Measurements from ENCODE around the gene SLC22A8.
A peak's percentile ranks its signal among the peaks of the same experiment; 100 is the strongest.
"Not testable (repeated sequence)": the region's sequence is repeated elsewhere in the genome, so short reads cannot be mapped to it uniquely, and the experiment has no call there.

SLC22A8 gene

DNA sequence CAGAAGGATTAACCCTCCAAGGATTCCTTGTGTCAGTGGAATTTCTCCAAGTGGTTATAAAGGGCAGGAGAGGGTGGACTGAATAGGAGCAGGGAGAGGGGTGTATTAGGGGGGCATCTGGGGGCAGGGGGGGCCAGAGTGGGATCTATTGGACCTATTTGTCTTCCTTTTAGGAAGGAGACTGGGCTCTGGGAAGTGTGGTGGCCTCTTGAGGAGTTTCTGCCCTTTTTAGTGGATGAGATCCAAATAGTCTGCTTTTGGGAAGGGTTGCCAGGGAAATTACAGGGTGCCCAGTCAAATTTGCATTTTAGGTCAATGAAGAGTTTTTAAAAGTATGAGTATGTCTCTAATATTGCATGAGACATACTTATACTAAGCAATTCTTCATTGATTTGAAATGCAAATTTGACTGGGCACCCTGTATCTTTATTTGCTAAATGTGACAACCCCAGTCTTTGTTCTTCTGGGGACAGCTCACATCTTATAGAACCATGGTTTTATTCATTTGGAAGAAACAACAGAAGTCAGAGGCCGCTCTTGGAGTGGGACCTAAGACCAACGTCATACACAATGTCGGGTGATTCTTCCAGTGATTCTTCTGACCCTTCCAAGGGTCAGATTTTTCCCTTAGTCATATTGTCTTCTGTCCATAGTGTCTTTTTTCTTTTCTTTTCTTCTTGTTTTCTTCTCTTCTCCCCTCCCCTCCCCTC lies 30.4 kb downstream of the SLC22A8 start:
- DNase-seq = no peak

DNA sequence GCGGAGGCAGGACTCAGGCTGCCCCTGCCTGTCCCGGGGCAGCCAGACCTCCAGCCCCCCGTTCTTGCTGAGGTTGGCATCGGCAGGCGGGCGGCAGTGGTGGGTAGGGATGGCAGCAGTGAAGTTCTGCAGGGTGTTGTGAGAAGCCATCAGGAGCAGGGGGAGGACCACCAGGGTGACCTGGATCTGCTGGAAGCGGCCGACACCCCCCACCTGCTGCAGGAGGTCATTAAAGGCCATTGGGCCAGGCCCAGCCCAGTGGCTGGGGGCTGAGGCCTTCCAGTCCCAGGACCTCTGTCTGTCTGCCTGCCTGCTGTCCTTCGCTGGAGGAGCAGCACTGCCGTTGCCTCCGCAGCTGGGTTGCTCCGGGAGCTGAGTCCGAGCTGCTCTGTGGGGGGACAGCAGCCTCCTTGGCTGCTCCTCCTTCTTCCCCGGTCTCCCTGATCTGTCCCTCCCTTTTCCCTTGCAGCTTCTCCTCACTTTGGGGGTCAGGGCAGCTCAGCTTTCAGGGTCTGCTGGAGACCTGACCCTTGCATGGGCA lies 31.1 kb downstream of the SLC22A8 start, which contains the start of gene SLC22A6:
SLC22A6 (minus strand) TSS at position 517 of the 541 bp plus-strand sequence; CDS start at position 240, 277 bp downstream.
- DNase-seq = no peak

DNA sequence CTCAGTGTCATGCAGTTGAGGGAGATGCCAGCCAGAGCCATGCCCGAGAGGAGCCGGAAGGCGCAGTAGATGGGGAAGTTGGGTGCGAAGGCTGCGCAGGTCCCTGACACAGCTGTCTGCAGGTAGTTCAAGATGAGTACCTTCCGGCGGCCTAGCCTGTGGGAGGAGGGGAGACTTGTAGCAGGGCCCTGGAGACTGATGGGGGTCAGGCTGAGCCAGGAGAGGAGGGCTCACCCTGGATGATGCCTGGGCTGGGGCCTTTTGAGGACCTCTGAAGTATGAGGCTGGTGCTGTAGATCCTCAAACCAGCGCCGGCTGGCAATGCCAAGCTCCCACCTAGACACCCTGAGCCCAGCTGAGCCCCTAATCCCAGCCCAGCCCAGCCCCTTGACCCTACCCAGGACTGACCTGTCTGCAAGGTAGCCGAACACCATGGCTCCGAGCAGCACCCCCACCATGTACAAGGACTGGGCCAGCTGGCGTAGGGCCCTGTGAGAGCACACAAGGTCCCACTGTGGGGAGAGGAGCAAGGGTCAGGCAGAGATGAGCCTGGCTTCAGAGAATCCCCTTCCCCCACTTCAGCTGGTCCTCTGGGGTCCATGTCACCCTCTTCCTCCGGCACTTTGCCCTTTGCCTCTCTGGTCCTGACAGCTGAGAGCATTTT lies 32.0 kb downstream of the SLC22A8 start:
- DNase-seq = no peak

DNA sequence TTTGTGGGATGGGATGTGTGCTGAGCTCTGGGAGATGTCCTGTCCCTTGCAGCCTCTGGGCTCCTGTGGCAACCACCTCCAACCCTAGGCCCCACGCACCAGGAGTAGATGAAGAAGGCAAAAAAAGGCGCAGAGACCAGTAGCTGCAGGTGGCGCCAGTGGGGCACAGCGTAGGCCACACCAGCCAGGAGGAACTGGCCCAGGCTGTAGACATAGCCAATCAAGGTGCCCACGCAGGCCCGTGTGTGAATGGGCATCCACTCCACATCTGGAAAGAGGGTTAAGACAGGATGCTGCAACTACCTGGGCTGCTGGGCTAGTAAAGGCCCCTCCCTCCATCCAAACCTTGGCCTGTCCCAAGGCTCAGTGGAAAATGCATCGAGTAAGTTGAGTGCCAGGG lies 33.9 kb downstream of the SLC22A8 start:
- DNase-seq = no peak

DNA sequence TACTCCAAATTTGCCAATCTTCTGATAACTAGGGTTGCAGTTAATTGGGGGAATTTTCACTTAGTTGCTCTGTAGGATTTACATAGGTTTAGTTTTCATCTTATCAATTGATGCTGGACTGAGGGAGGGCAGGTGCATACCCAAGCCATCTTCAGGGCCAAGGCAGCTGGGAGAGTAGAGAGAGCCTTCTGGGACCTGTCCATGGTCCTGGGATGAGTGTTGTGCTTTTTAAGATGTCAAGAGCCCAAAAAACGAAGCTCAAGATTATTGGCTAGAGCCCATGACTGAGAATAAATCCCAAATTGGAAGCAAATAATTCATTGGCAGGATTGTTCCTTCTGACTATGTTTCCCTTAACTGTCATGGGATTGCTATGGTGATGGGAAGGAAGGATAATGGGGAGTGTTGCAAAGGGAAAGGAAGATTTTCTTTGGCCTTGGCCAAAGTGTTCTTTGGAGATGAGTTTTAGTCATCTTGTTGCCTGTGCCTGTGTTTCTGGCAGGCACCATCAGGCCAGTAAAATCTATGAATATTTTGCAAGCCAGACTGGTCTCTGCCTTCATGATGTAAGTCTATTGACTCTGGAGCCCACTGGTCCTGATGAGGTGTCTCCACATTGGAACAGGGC lies 35.4 kb downstream of the SLC22A8 start:
- no peak for DNase-seq

DNA sequence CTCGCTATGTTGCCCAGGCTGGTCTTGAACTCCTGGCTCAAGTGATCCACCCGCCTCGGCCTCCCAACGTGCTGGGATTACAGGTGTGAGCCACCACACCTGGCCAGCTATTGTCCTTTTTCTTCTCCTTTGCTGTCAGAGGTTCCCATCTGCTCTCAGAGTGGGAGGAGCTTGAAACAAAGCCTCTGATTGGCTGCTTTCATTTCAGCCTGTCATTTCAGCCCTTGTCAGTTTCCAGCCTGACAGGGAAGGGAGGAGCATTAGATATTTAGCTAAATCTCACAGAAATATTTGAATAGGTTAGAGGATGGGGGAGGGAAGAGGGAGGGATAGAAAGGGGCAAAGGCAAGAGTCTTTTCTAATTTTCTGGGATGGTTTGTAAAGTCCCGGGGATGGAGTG lies 39.5 kb downstream of the SLC22A8 start:
- peak; percentile 9 for DNase-seq

DNA sequence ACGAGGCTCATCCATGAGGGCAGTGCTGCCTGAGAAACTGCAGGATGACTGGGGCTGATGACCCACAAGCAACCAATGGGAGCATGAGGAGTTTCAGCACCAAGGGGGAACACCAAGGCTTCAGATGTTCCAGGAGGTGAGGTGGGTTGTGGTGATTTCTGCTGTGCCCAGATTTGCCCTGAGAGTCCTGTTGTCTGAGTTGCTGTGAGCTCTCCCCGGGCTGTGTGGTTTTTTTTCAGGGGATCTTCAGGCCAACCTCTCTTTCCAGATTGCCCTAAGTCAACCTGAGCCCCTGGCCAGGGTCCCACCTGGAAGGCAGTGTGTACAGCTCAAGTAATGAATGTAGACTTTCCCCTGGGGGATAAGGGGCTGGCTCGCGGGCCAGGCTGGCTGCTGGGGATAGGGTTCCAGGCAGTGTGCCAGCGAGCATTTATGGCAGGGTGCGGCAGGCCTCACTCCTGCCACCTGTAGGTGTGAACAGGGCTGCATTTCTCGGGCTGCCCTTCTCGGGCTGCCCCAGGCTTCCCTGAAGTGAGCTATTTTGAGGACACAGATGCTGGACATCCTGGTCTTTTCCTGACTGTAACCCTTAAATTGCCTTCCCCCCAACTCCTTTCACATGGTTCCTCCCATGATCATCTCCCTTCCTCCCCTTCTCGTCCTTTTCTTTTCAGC lies 40.7 kb downstream of the SLC22A8 start:
- DNase-seq = peak; percentile 89

DNA sequence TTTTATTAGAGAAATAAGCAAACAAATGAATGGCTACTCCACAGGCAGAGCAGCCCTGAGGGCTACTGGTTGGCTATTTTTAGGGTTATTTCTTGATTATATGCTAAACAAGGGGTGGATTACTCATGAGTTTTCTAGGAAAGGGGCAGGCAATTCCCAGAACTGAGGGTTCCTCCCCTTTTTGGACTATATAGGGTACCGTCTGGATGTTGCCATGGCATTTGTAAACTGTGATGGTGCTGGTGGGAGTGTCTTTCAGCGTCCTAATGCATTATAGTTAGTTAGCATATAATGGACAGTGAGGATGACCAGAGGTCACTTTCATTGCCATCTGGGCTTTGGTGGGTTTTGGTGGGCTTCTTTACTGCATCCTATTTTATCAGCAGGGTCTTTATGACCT lies 50.1 kb downstream of the SLC22A8 start:
- no peak for DNase-seq

DNA sequence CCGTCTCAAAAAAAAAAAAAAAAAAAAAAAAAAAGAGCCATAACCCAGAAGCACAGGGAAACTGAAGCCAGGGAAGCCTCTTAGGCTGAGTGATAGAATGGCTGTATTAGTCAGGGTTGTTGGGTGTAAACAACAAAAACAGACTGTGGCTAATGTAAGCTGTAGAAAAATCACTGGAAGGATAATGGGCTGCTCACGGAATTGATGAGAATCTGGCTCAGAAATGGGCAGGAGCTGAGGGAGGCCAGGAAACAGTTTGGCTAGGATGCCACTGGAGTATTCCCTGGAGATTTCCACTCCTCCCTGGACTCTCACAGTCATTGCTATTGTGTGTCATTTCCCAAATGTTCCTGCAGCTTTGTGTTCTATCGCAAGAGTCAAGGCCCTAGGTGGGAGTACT lies 53.2 kb downstream of the SLC22A8 start:
- no peak for DNase-seq

DNA sequence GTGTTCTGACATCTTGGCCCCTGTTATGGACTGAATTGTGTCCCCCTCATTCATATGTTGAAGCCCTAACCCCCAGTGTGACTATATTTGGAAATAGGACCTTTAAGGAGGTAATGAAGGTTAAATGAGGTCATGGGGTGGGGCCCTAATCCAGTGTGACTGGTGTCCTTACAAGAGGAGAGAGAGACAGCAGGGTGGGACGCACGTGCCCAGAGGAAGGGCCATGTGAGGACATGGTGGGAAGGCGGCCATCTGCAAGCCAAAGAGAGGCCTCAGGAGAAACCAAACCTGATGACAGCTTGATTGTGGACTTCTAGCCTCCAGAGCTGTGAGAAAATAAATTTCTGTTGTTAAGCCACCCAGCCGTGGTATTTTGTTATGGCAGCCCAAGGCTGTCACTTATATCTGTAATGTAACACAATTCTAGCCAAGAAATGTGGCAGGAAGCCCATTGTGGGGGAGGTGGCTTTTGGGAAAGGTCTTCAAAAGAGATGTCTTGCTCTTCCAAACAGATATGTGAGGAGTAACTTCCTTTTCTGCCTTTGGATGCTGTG lies 54.5 kb downstream of the SLC22A8 start:
- no peak for DNase-seq

DNA sequence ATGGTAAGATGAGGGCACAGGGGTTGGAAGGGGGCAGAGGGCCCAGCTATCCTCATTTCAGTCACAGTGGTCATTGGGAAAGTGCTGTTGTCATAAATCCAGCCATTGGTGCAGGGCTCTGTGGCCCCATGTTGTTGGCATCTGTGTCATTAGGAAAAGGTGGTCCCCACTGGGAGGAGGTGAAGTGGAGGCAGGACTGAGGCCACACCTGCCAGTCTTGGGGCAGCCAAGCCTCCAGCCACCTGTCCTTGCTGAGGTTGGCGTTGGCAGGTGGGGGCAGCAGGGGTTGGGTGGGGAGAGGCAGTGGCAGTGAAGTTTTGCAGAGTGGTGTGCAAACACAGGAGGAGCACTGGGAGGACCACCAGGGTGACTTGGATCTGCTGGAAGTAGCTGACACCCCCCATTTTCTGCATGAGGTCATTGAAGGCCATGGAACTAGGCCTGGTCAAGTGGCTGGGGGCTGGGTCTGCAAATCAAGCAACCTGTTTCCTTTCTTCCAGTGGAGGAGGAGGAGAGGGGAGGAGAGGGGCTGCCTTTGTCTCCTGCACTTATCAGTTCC lies 56.1 kb downstream of the SLC22A8 start:
- no peak for DNase-seq

DNA sequence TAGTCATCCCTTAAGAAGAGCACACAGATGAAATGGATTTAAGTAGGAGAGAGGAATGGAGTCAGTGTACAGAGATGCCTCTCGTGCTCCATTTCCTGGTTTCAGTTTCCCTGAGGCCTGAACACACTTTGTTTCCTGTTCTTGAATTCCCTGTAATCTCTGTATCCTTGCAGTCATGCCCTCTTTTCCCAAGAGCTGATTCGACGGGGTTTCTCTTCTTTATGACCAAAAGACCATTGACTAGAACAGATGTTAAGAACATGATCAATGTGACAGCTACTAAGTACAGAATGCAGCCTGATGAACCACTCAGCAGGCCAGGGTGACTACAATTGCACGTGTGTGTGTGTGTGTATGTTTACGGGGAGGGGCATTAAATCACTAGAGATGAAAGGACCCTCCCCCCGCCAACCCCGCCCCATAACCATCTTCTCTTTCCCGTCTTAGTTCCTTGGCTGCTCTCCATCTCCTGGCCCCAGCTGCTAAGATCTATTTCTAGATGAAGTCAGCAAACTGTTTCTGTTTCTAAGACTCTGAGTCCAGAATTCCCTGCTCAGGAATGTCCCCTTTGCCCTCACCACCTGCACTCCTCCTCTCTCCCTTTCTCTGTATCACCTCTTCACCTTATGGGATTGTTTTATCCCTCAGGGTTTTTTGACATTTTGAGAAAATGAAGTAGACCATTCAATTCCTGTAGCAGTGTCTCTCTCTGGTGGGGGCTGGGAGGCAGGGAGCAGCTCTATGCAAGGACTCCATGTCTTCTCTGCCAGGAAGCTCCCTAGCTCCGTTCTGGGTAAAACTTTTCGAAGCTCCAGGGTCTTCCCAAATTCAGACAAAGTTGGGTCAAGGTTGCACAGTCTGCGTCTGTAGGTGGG lies 56.9 kb downstream of the SLC22A8 start:
- DNase-seq = peak; percentile 17

DNA sequence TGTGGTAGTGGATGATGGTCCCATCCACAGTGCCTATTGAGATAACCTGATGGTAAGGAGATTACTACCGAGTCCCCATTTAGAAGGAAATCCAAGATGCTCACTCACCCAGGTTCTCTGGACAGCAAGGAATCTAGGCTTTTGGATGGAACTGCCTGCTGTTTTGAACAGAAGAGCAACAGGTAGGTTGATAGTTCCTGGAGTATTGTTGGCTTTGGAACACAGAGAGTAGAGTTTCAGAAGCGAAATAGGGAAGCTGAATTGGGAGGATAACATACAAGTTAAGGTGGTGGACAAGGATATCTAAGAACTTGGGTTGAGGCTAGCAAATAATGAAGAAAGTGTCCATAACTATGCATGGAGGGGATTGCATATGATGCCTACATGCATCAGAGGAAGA lies 58.5 kb downstream of the SLC22A8 start:
- DNase-seq = no peak

DNA sequence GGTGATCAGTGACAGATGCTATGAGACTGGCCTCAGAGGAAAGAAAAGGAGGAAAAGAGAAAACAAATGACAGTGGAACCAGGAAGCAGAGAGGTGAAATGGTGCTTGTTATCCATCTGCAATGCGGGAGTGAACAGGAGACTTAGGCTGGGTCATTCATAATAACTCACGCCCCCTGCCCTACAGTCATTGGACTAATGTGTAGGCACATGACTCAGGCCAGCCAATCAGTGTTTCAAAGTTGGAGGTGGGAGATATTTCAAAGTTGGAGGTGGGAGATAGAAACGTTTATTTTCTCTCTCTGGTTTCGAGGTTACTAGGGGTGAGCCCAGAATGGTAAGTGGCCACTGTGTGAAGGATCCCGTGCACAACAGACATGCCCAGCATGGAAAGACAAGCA lies 61.2 kb downstream of the SLC22A8 start:
- no peak for DNase-seq

DNA sequence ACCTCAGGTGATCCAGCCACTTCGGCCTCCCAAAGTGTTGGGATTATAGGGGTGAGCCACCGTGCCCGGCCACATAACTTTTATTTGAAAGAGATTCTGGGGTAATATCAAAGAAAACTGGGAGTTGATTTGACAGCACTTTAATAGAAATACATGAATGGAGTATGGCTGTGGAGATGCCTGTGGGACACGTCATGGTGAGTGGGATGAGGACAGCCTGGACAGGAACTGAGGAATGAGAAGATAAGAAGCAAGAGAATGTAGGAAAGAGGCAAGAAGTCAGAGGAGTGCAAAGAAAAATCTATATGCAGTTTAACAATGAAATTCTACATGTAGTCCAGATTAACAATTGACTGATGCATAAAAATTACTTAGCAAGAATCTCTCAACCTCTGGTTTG lies 61.8 kb downstream of the SLC22A8 start:
- DNase-seq = no peak

DNA sequence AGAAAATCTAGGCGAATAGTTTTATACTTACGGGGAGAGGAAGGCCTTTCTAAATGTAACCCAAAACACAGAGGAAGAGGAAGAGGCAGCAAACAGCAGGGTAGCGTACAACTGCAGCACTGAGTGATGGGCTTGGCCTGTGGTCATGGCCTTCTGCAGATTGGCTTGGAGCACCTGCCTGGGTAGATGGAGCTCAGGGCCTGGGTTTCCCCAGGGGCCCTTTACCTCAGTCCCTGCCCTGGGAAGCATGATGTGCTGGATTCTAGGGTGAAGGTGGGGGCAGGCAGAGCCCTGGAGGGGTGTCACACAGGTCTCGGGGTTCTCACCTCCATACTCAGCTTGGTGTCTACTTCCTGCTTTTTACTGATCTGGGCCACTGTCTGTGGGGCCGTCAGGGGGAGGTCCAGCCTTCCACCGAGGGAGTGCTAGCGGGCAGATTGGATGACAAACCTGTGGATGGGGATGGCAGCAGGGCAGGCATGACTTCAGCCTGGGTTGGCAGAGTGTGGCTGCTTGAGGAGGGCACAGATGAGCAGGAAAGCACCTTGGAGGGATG lies 66.8 kb downstream of the SLC22A8 start:
- DNase-seq = no peak

DNA sequence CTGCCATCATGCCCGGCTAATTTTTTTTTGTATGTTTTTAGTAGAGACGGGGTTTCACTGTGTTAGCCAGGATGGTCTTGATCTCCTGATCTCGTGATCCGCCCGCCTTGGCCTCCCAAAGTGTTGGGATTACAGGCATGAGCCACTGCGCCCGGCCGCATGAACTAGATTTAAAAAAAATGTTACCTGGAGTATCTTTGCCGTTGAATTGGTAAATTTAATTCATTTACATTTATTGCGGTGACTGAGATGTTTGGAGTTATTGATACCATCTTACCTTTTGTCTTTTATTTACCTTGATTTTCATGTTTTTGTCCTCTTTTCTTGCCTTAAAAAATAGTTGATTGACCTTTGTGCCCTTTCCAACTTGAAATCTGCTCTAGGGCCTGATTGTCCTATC lies 70.1 kb downstream of the SLC22A8 start:
- not testable (repeated sequence) for DNase-seq
